ENCODE measurements around the gene TRIO.

Gene TRIO

DNA sequence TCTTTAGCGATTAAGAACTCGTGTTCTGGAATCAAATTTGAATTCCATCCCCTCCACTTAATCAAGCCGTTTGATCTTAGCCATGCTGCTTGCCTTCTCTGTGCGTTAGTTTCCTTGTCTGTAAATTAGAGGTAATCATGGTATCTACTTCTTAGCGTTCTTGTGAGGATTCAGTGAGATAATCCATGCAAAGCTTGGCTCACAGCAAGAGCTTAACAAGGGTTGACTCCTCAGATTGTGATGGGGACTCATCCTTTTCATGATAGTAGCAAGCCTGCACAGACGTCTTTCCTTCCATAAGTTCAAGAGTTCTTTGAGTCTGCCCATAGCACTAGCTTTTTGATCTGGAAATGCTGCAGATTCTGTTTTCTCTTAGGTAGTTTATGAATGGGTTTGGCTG is 72.8 kb downstream of the TRIO start:
- no peak for TF ChIP-seq CTCF (IDR thresholded peaks at IDR 0.05; ENCODE audit: low read depth, low read length)
- H3K4me3 ChIP-seq (replicated peaks in 1 of 2; ENCODE audit: low read depth in 2 of 2, low read length in 2 of 2), result no peak overlapping the region
- no peak for DNase-seq (ENCODE audit: low read depth in 2 of 2)

DNA sequence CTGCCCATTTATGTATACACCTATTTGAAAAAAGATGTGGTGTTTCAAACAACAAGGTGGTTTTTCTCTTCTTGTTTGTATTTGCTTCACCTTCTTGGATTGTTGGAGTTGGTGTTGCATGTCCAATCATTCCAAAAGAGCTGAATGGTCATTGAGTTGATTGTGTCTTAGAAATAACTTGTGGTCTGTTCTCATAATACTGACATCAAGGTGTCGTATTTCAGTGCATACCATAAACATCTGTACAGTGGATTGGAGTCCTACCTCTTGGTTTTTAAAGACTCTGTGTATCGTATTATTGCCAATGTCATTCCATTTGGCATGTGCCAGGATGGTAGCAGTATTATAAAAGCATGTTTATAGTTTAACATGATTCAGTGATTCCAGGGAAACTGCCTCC is 73.2 kb downstream of the TRIO start:
- no peak overlapping the region for H3K4me3 ChIP-seq (replicated peaks in 1 of 2; ENCODE audit: low read depth in 2 of 2, low read length in 2 of 2)
- no peak for DNase-seq (ENCODE audit: low read depth in 2 of 2)
- TF ChIP-seq CTCF (IDR thresholded peaks at IDR 0.05; ENCODE audit: low read depth, low read length), result no peak

DNA sequence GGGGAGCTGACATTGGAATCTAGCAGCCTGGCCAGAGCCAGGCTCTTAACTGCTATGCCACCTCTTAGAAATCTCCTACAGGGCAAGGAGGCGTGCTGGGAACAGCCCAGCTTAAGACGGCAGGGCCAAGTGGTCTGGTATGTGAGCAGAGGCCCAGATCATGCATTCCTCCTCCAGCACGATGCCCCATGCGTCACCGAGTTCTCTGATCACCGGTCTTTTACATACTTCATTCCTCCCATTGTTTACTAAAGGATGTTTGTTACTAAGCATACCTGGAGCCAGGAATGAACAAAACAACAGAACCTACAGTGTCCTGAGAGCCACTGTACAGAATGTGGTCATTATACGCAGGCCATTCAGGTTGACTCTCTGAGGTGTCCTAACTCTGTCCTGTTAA is 73.8 kb downstream of the TRIO start:
- H3K4me3 ChIP-seq (replicated peaks in 1 of 2; ENCODE audit: low read depth in 2 of 2, low read length in 2 of 2), result no peak overlapping the region
- TF ChIP-seq CTCF (IDR thresholded peaks at IDR 0.05; ENCODE audit: low read depth, low read length), result no peak
- DNase-seq (ENCODE audit: low read depth in 2 of 2), result no peak

DNA sequence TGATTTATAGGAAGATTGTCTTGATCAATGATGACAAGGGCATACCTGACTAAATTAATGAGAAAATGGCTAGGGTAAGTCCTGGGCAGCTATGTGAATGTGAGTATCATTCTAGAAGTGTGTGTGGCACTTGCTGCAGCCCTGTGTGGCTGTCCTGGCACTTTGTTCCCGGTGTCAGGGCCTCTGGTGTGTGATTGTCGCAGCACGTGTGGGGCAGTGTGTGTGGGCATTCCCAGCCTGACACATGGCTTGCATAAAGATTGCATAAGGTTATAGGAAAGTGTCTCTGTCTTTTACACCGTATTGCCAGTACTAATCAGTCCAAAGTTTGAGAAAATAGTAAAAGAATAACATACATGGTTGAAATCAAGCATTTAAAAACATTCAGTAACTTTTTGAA is 74.4 kb downstream of the TRIO start:
- no peak for TF ChIP-seq CTCF (IDR thresholded peaks at IDR 0.05; ENCODE audit: low read depth, low read length)
- DNase-seq (ENCODE audit: low read depth in 2 of 2), result no peak
- H3K4me3 ChIP-seq (replicated peaks in 1 of 2; ENCODE audit: low read depth in 2 of 2, low read length in 2 of 2), result no peak overlapping the region

- no peak for TF ChIP-seq CTCF (IDR thresholded peaks at IDR 0.05; ENCODE audit: low read depth, low read length)
- H3K4me3 ChIP-seq (replicated peaks in 1 of 2; ENCODE audit: low read depth in 2 of 2, low read length in 2 of 2), result no peak overlapping the region
- DNase-seq (ENCODE audit: low read depth in 2 of 2), result no peak
Measured at GRCh38 chr5:14218011-14218410, 74.9 kb downstream of the TRIO start.

GRCh38 chr5:14218480-14218879 is 75.3 kb downstream of the TRIO start:
- no peak overlapping the region for H3K4me3 ChIP-seq (replicated peaks in 1 of 2; ENCODE audit: low read depth in 2 of 2, low read length in 2 of 2)
- DNase-seq (ENCODE audit: low read depth in 2 of 2), result no peak
- no peak for TF ChIP-seq CTCF (IDR thresholded peaks at IDR 0.05; ENCODE audit: low read depth, low read length)

DNA sequence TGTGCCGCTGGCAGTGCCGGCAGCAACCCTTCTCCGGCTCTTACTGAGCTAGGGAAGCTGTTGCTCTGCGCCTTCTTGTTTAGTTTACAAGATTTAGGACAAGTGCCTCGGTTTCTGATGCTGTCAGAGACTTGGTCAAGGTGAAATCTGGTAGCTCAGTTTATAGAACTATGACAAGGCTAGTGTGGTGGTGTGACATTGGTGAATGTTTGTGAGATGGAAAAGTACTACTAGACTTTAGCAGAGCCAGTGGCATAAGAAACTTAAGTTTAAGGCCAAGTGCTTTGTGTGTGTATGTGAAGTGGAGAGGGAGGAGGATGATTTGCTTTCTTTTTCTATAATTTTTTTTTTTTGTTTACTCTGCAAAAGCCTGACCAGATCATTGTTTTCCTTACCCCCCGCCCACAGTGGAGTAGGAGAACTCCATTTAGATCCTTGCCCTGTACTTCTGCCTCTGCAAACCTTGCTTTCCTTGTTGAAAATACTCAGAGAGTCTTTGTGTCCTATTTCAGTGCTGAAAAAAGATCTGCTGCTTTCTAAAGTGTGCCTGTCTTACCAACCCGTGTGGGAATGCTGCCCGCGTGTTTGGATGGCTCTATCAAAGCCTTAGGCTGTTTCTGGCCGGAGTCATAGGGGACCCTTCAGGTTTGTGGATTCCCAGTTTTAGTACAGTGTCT is 75.9 kb downstream of the TRIO start:
- H3K4me3 ChIP-seq (replicated peaks in 1 of 2; ENCODE audit: low read depth in 2 of 2, low read length in 2 of 2), result no peak overlapping the region
- peak in 1 of 2 donors; percentile 31 for DNase-seq (ENCODE audit: low read depth in 2 of 2)
- no peak for TF ChIP-seq CTCF (IDR thresholded peaks at IDR 0.05; ENCODE audit: low read depth, low read length)

Data from cardiac fibroblast (primary cell).